ENCODE measurements around the gene SAMHD1. TPM values are rescaled to one million over a fixed set of nuclear protein-coding genes. Genes with fewer than 3 reads are reported as not detected.

SAMHD1 gene
- total and polyA plus RNA-seq, 4 donors, result 14.7 to 51.2 (median 27.7) TPM

DNA sequence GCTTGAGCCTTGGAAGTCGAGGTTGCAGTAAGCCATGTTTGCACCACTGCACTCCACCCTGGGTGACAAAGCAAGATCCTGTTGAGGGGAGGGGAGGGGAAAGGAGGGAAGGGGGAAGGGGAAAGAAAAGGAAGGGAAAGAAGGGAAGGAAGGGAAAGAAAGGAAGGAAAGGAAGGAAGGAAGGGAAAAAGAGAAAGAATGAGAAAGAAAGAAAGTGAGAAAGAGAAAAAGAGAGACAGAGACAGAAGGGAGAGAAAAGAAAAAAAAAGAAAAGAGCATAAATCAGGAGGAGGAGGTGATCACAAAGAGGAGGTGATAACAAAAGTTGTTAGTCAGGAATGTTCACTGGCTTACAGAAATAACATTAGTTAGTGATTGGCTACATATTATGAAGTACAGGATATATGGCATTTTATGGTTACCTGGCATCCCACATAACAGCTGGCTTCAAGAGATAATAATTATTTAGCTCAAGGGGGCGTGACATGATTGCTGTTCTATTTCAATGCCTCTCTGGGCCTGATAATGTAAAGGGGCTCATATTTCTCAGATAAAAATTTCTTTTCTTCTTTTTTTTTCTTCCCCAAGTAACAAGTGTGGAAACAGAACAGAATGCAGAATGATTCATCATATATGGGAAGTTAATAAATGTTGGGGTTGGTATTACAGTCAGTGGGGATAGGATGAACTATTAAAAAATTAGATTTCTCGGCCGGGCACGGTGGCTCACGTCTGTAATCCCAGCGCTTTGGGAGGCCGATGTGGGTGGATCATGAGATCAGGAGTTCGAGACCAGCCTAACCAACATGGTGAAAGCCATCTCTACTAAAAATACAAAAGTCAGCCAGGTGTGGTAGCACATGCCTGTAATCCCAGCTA lies 27.1 kb downstream of the SAMHD1 start:
- H3K9me3 ChIP-seq (ENCODE audit: control insufficient read depth in 4 of 4, low read length in 3 of 4), result no peaks in the 10 kb centered on the region
- H3K27ac ChIP-seq (ENCODE audit: low read depth in 1 of 2, low read length in 2 of 2), result no peak overlapping the region
- H3K36me3 ChIP-seq (ENCODE audit: control insufficient read depth in 4 of 4, insufficient read depth in 3 of 4, low read depth in 1 of 4, low read length in 3 of 4), result peaks cover 1 to 18% (median 9%) of the 10 kb centered on the region in 4 donors
- 91% methylated on average over 9 of the region's 9 CpGs for WGBS
- no peaks in the 10 kb centered on the region for H3K27me3 ChIP-seq (ENCODE audit: control insufficient read depth in 4 of 4, insufficient read depth in 4 of 4, low read length in 3 of 4)
- no peak overlapping the region for H3K9ac ChIP-seq (ENCODE audit: low read depth in 1 of 2, low read length in 2 of 2)
- H3K4me1 ChIP-seq (ENCODE audit: control insufficient read depth in 4 of 4, insufficient read depth in 4 of 4, low read length in 3 of 4), result no peaks in the 10 kb centered on the region
- H3K4me3 ChIP-seq (ENCODE audit: low read depth in 1 of 3, low read length in 3 of 3), result no peak overlapping the region
- TF ChIP-seq HNF4A (conservative IDR thresholded peaks at IDR 0.05), result no peak
- no peak for DNase-seq (ENCODE audit: low spot score)

DNA sequence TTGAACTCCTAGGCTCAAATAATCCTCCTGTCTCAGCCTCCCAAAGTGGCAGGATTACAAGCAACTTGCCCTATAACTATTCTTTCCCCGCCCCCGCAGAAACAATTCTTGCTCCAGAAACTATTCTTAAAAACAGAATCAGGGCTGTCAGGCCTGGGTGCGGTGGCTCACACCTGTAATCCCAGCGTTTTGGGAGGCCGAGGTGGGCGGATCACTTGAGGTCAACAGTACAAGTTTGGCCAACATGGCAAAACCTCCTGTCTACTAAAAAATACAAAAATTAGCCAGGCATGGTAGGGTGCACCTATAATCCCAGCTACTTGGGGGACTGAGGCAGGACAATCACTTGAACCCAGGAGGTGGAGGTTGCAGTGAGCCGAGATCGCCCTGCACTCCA lies 31.2 kb downstream of the SAMHD1 start:
- no peak overlapping the region for H3K27ac ChIP-seq (ENCODE audit: low read depth in 1 of 2, low read length in 2 of 2)
- H3K9ac ChIP-seq (ENCODE audit: low read depth in 1 of 2, low read length in 2 of 2), result no peak overlapping the region
- peaks cover 1 to 14% (median 4%) of the 10 kb centered on the region in 4 donors for H3K36me3 ChIP-seq (ENCODE audit: control insufficient read depth in 4 of 4, insufficient read depth in 3 of 4, low read depth in 1 of 4, low read length in 3 of 4)
- WGBS, result 93% methylated on average over 8 of the region's 8 CpGs
- no peaks in the 10 kb centered on the region for H3K9me3 ChIP-seq (ENCODE audit: control insufficient read depth in 4 of 4, low read length in 3 of 4)
- H3K27me3 ChIP-seq (ENCODE audit: control insufficient read depth in 4 of 4, insufficient read depth in 4 of 4, low read length in 3 of 4), result no peaks in the 10 kb centered on the region
- H3K4me3 ChIP-seq (ENCODE audit: low read depth in 1 of 3, low read length in 3 of 3), result no peak overlapping the region
- H3K4me1 ChIP-seq (ENCODE audit: control insufficient read depth in 4 of 4, insufficient read depth in 4 of 4, low read length in 3 of 4), result no peaks in the 10 kb centered on the region
- no peak for DNase-seq (ENCODE audit: low spot score)
- TF ChIP-seq, protein P1, sequence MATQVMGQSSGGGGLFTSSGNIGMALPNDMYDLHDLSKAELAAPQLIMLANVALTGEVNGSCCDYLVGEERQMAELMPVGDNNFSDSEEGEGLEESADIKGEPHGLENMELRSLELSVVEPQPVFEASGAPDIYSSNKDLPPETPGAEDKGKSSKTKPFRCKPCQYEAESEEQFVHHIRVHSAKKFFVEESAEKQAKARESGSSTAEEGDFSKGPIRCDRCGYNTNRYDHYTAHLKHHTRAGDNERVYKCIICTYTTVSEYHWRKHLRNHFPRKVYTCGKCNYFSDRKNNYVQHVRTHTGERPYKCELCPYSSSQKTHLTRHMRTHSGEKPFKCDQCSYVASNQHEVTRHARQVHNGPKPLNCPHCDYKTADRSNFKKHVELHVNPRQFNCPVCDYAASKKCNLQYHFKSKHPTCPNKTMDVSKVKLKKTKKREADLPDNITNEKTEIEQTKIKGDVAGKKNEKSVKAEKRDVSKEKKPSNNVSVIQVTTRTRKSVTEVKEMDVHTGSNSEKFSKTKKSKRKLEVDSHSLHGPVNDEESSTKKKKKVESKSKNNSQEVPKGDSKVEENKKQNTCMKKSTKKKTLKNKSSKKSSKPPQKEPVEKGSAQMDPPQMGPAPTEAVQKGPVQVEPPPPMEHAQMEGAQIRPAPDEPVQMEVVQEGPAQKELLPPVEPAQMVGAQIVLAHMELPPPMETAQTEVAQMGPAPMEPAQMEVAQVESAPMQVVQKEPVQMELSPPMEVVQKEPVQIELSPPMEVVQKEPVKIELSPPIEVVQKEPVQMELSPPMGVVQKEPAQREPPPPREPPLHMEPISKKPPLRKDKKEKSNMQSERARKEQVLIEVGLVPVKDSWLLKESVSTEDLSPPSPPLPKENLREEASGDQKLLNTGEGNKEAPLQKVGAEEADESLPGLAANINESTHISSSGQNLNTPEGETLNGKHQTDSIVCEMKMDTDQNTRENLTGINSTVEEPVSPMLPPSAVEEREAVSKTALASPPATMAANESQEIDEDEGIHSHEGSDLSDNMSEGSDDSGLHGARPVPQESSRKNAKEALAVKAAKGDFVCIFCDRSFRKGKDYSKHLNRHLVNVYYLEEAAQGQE (IDR thresholded peaks at IDR 0.05), result no peak

DNA sequence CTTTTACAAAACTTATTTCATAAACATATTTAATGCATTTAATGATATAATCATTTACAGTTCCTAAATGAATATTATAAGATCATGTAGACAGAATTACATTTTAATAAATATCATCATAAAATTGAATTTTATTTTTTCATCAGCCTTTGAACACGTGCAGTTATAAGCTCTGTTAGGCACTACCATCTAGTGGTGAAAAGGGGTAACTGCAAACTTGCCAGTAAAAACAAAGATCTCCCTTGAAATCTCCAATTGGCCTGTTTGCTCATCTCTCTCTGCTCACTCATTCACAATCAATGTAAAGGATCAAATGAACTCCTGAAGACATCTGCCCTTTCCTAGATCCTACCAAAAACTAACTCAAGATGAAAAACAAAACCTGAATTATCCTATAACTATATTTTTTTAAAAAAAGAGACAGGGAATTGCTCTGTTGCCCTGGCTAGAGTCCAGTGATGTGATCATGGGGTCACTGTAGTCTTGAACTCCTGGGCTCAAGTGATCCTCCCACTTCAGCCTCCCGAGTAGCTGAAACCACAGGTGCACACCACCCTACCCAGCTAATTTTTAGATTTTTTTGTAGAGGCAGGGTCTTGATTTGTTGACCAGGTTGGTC lies 31.7 kb downstream of the SAMHD1 start:
- H3K27ac ChIP-seq (ENCODE audit: low read depth in 1 of 2, low read length in 2 of 2), result no peak overlapping the region
- no peak overlapping the region for H3K4me3 ChIP-seq (ENCODE audit: low read depth in 1 of 3, low read length in 3 of 3)
- H3K4me1 ChIP-seq (ENCODE audit: control insufficient read depth in 4 of 4, insufficient read depth in 4 of 4, low read length in 3 of 4), result no peaks in the 10 kb centered on the region
- no peak overlapping the region for H3K9ac ChIP-seq (ENCODE audit: low read depth in 1 of 2, low read length in 2 of 2)
- no peaks in the 10 kb centered on the region for H3K27me3 ChIP-seq (ENCODE audit: control insufficient read depth in 4 of 4, insufficient read depth in 4 of 4, low read length in 3 of 4)
- peak; percentile 77 to 86 for TF ChIP-seq RAD21 (IDR thresholded peaks at IDR 0.05)
- TF ChIP-seq FOXA1 (IDR thresholded peaks at IDR 0.05), result no peak
- no peak for TF ChIP-seq NR2F2 (IDR thresholded peaks at IDR 0.05)
- TF ChIP-seq, protein P2, sequence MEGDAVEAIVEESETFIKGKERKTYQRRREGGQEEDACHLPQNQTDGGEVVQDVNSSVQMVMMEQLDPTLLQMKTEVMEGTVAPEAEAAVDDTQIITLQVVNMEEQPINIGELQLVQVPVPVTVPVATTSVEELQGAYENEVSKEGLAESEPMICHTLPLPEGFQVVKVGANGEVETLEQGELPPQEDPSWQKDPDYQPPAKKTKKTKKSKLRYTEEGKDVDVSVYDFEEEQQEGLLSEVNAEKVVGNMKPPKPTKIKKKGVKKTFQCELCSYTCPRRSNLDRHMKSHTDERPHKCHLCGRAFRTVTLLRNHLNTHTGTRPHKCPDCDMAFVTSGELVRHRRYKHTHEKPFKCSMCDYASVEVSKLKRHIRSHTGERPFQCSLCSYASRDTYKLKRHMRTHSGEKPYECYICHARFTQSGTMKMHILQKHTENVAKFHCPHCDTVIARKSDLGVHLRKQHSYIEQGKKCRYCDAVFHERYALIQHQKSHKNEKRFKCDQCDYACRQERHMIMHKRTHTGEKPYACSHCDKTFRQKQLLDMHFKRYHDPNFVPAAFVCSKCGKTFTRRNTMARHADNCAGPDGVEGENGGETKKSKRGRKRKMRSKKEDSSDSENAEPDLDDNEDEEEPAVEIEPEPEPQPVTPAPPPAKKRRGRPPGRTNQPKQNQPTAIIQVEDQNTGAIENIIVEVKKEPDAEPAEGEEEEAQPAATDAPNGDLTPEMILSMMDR (IDR thresholded peaks at IDR 0.05; ENCODE audit: low read depth, low read length, missing input control), result peak; percentile 90
- TF ChIP-seq, protein P3, sequence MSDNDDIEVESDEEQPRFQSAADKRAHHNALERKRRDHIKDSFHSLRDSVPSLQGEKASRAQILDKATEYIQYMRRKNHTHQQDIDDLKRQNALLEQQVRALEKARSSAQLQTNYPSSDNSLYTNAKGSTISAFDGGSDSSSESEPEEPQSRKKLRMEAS (IDR thresholded peaks at IDR 0.05), result no peak
- no peak for TF ChIP-seq HNF4A (conservative IDR thresholded peaks at IDR 0.05)
- 6% methylated on average over 2 of the region's 2 CpGs for WGBS
- H3K36me3 ChIP-seq (ENCODE audit: control insufficient read depth in 4 of 4, insufficient read depth in 3 of 4, low read depth in 1 of 4, low read length in 3 of 4), result peaks cover 1 to 15% (median 8%) of the 10 kb centered on the region in 4 donors
- no peak for DNase-seq (ENCODE audit: low spot score)
- H3K9me3 ChIP-seq (ENCODE audit: control insufficient read depth in 4 of 4, low read length in 3 of 4), result no peaks in the 10 kb centered on the region
